ENCODE data around the gene OR10P1.

Gene OR10P1

GRCh38 chr12:55619354-55620138 lies 17.1 kb upstream of the OR10P1 start:
- ChIA-PET POLR2A (no interaction called here), CTCF (interaction anchor here (0.6 to 1.2 kb wide), 3 partner anchors 11 to 960 kb away, joined by 3 to 11 read pairs (median 3); partner anchors contain the start of gene OR6C74)
- TF ChIP-seq PKNOX1 (IDR thresholded peaks at IDR 0.05), result no peak
- peak; percentile 44; the same call in 1 of the 2 replicates for TF ChIP-seq L3MBTL2 (conservative IDR thresholded peaks at IDR 0.05)
- TF ChIP-seq ARNT (IDR thresholded peaks at IDR 0.05), result no peak
- TF ChIP-seq TARDBP (IDR thresholded peaks at IDR 0.05), result no peak
- DNase-seq (ENCODE audit: extremely low spot score), result peak; percentile 64

- CTCF ChIA-PET, result no interaction called here
- no peak for DNase-seq (ENCODE audit: extremely low spot score)
- POLR2A ChIA-PET, result no interaction called here
- TF ChIP-seq HDGF (IDR thresholded peaks at IDR 0.05; ENCODE audit: borderline replicate concordance) (no peak), SUZ12 (IDR thresholded peaks at IDR 0.05) (no peak), LEF1 (IDR thresholded peaks at IDR 0.05; ENCODE audit: borderline replicate concordance) (no peak), FOXM1 (IDR thresholded peaks at IDR 0.05; ENCODE audit: borderline replicate concordance) (no peak), ARNT (IDR thresholded peaks at IDR 0.05) (no peak), L3MBTL2 (conservative IDR thresholded peaks at IDR 0.05) (no peak), FOXK2 (IDR thresholded peaks at IDR 0.05) (no peak), PKNOX1 (IDR thresholded peaks at IDR 0.05) (no peak), ELF4 (IDR thresholded peaks at IDR 0.05) (no peak), TARDBP (IDR thresholded peaks at IDR 0.05) (no peak), BHLHE40 (IDR thresholded peaks at IDR 0.05; ENCODE audit: borderline replicate concordance) (no peak), SP1 (IDR thresholded peaks at IDR 0.05) (no peak), CTBP1 (IDR thresholded peaks at IDR 0.05; ENCODE audit: borderline replicate concordance) (no peak), NFRKB (IDR thresholded peaks at IDR 0.05) (no peak), FOXA1 (IDR thresholded peaks at IDR 0.05) (no peak), ZNF384 (IDR thresholded peaks at IDR 0.05) (no peak)
Measured at GRCh38 chr12:55624056-55624455, 12.6 kb upstream of the OR10P1 start.

GRCh38 chr12:55626154-55626553 lies 10.5 kb upstream of the OR10P1 start:
- DNase-seq (ENCODE audit: extremely low spot score), result no peak
- POLR2A ChIA-PET, result no interaction called here
- no peak for TF ChIP-seq L3MBTL2 (conservative IDR thresholded peaks at IDR 0.05)
- TF ChIP-seq TARDBP (IDR thresholded peaks at IDR 0.05), result no peak
- TF ChIP-seq FOXA1 (IDR thresholded peaks at IDR 0.05), result no peak
- TF ChIP-seq HDGF (IDR thresholded peaks at IDR 0.05; ENCODE audit: borderline replicate concordance), result no peak
- TF ChIP-seq SP1 (IDR thresholded peaks at IDR 0.05), result no peak
- TF ChIP-seq FOXM1 (IDR thresholded peaks at IDR 0.05; ENCODE audit: borderline replicate concordance), result no peak
- TF ChIP-seq SUZ12 (IDR thresholded peaks at IDR 0.05), result no peak
- no peak for TF ChIP-seq LEF1 (IDR thresholded peaks at IDR 0.05; ENCODE audit: borderline replicate concordance)
- no peak for TF ChIP-seq ZNF384 (IDR thresholded peaks at IDR 0.05)
- TF ChIP-seq BHLHE40 (IDR thresholded peaks at IDR 0.05; ENCODE audit: borderline replicate concordance), result no peak
- CTCF ChIA-PET, result no interaction called here

- ChIA-PET POLR2A (no interaction called here), CTCF (no interaction called here)
- TF ChIP-seq ARNT (IDR thresholded peaks at IDR 0.05), result no peak
- no peak for TF ChIP-seq FOXK2 (IDR thresholded peaks at IDR 0.05)
- no peak for TF ChIP-seq SP1 (IDR thresholded peaks at IDR 0.05)
- TF ChIP-seq TARDBP (IDR thresholded peaks at IDR 0.05), result no peak
- no peak for TF ChIP-seq FOXA1 (IDR thresholded peaks at IDR 0.05)
- TF ChIP-seq SUZ12 (IDR thresholded peaks at IDR 0.05), result no peak
- TF ChIP-seq BHLHE40 (IDR thresholded peaks at IDR 0.05; ENCODE audit: borderline replicate concordance), result no peak
- no peak for TF ChIP-seq ELF4 (IDR thresholded peaks at IDR 0.05)
- no peak for TF ChIP-seq FOXM1 (IDR thresholded peaks at IDR 0.05; ENCODE audit: borderline replicate concordance)
- no peak for TF ChIP-seq L3MBTL2 (conservative IDR thresholded peaks at IDR 0.05)
- TF ChIP-seq NFRKB (IDR thresholded peaks at IDR 0.05), result no peak
- TF ChIP-seq ZNF384 (IDR thresholded peaks at IDR 0.05), result no peak
- no peak for TF ChIP-seq LEF1 (IDR thresholded peaks at IDR 0.05; ENCODE audit: borderline replicate concordance)
- TF ChIP-seq PKNOX1 (IDR thresholded peaks at IDR 0.05), result no peak
- TF ChIP-seq HDGF (IDR thresholded peaks at IDR 0.05; ENCODE audit: borderline replicate concordance), result no peak
- no peak for DNase-seq (ENCODE audit: extremely low spot score)
Measured at GRCh38 chr12:55629058-55629841, 7.4 kb upstream of the OR10P1 start.

GRCh38 chr12:55631056-55631455 lies 5.6 kb upstream of the OR10P1 start:
- CTCF ChIA-PET, result no interaction called here
- TF ChIP-seq BHLHE40 (IDR thresholded peaks at IDR 0.05; ENCODE audit: borderline replicate concordance), result no peak
- no peak for TF ChIP-seq L3MBTL2 (conservative IDR thresholded peaks at IDR 0.05)
- no peak for TF ChIP-seq FOXM1 (IDR thresholded peaks at IDR 0.05; ENCODE audit: borderline replicate concordance)
- TF ChIP-seq HDGF (IDR thresholded peaks at IDR 0.05; ENCODE audit: borderline replicate concordance), result no peak
- TF ChIP-seq LEF1 (IDR thresholded peaks at IDR 0.05; ENCODE audit: borderline replicate concordance), result no peak
- DNase-seq (ENCODE audit: extremely low spot score), result no peak
- POLR2A ChIA-PET, result no interaction called here

- POLR2A ChIA-PET, result interaction anchor here (1.1 kb wide), 1 partner anchor 15 kb away, joined by 4 read pairs; no protein-coding TSS in a partner anchor
- TF ChIP-seq ZNF384 (IDR thresholded peaks at IDR 0.05) (no peak), FOXK2 (IDR thresholded peaks at IDR 0.05) (no peak), FOXM1 (IDR thresholded peaks at IDR 0.05; ENCODE audit: borderline replicate concordance) (no peak), HDGF (IDR thresholded peaks at IDR 0.05; ENCODE audit: borderline replicate concordance) (no peak), L3MBTL2 (conservative IDR thresholded peaks at IDR 0.05) (no peak), ELF4 (IDR thresholded peaks at IDR 0.05) (no peak), NFRKB (IDR thresholded peaks at IDR 0.05) (no peak), PKNOX1 (IDR thresholded peaks at IDR 0.05) (no peak), SUZ12 (IDR thresholded peaks at IDR 0.05) (no peak), SP1 (IDR thresholded peaks at IDR 0.05) (no peak), ARNT (IDR thresholded peaks at IDR 0.05) (no peak)
Measured at GRCh38 chr12:55631733-55632132, 5.0 kb upstream of the OR10P1 start.

More at GRCh38 chr12:55631733-55632132, 5.0 kb upstream of the OR10P1 start:
- CTCF ChIA-PET, result no interaction called here
- no peak for DNase-seq (ENCODE audit: extremely low spot score)
